Measurements from ENCODE around the gene FBXO27.
A peak's percentile ranks its signal among the peaks of the same experiment; 100 is the strongest.

The FBXO27 gene

GRCh38 chr19:39057615-39058014 lies 25.3 kb upstream of the FBXO27 start:
- Histone ChIP-seq H3K27me3 (replicated peaks in 2 of 5; ENCODE audit: control insufficient read depth in 4 of 5, insufficient read depth in 5 of 5, low read length in 4 of 5) (no peaks in the 10 kb centered on the region), H3K9me3 (ENCODE audit: control extremely low read depth in 1 of 5, control insufficient read depth in 4 of 5, insufficient read depth in 2 of 5, low read depth in 1 of 5, low read length in 4 of 5) (no peaks in the 10 kb centered on the region), H3K4me1 (ENCODE audit: control extremely low read depth in 1 of 4, control insufficient read depth in 4 of 4, insufficient read depth in 4 of 4, low read length in 3 of 4) (peaks cover 0 to 8% (median 0%) of the 10 kb centered on the region in 4 experiments), H3K27ac (ENCODE audit: insufficient read depth in 1 of 2, low read depth in 1 of 2, low read length in 2 of 2, poor library complexity in 1 of 2, severe bottlenecking in 2 of 2) (no peak overlapping the region), H3K4me3 (ENCODE audit: control insufficient read depth in 1 of 7, extremely low read depth in 1 of 7, insufficient read depth in 4 of 7, low read depth in 2 of 7, low read length in 6 of 7) (no peak overlapping the region), H3K36me3 (ENCODE audit: control insufficient read depth in 4 of 4, insufficient read depth in 4 of 4, low read length in 3 of 4) (no peaks in the 10 kb centered on the region)
- POLR2A ChIA-PET: no interaction called here
- DNase-seq: no peak
- CTCF ChIA-PET: interaction anchor here (1.3 kb wide), 1 partner anchor 22 kb away, joined by 3 read pairs; no protein-coding TSS in a partner anchor
- 85% methylated on average over 3 of the region's 3 CpGs for WGBS (ENCODE audit: insufficient coverage)

GRCh38 chr19:39054091-39054470 lies 21.7 kb upstream of the FBXO27 start:
- Histone ChIP-seq H3K36me3 (ENCODE audit: control insufficient read depth in 4 of 4, insufficient read depth in 4 of 4, low read length in 3 of 4) (no peaks in the 10 kb centered on the region), H3K27ac (ENCODE audit: insufficient read depth in 1 of 2, low read depth in 1 of 2, low read length in 2 of 2, poor library complexity in 1 of 2, severe bottlenecking in 2 of 2) (no peak overlapping the region), H3K27me3 (replicated peaks in 2 of 5; ENCODE audit: control insufficient read depth in 4 of 5, insufficient read depth in 5 of 5, low read length in 4 of 5) (peaks cover 0 to 3% (median 0%) of the 10 kb centered on the region in 5 experiments), H3K4me1 (ENCODE audit: control extremely low read depth in 1 of 4, control insufficient read depth in 4 of 4, insufficient read depth in 4 of 4, low read length in 3 of 4) (no peaks in the 10 kb centered on the region), H3K9me3 (ENCODE audit: control extremely low read depth in 1 of 5, control insufficient read depth in 4 of 5, insufficient read depth in 2 of 5, low read depth in 1 of 5, low read length in 4 of 5) (no peaks in the 10 kb centered on the region), H3K4me3 (ENCODE audit: control insufficient read depth in 1 of 7, extremely low read depth in 1 of 7, insufficient read depth in 4 of 7, low read depth in 2 of 7, low read length in 6 of 7) (no peak overlapping the region)
- no peak for DNase-seq
- POLR2A ChIA-PET: no interaction called here
- WGBS (ENCODE audit: insufficient coverage): 93% methylated on average over 1 of the region's 2 CpGs
- CTCF ChIA-PET: interaction anchor here (1.4 kb wide), 1 partner anchor 21 kb away, joined by 3 read pairs; no protein-coding TSS in a partner anchor

GRCh38 chr19:39053276-39054090 lies 21.1 kb upstream of the FBXO27 start:
- H3K27ac ChIP-seq (ENCODE audit: insufficient read depth in 1 of 2, low read depth in 1 of 2, low read length in 2 of 2, poor library complexity in 1 of 2, severe bottlenecking in 2 of 2): no peak overlapping the region
- no peaks in the 10 kb centered on the region for H3K9me3 ChIP-seq (ENCODE audit: control extremely low read depth in 1 of 5, control insufficient read depth in 4 of 5, insufficient read depth in 2 of 5, low read depth in 1 of 5, low read length in 4 of 5)
- DNase-seq: no peak
- no peaks in the 10 kb centered on the region for H3K4me1 ChIP-seq (ENCODE audit: control extremely low read depth in 1 of 4, control insufficient read depth in 4 of 4, insufficient read depth in 4 of 4, low read length in 3 of 4)
- no peaks in the 10 kb centered on the region for H3K36me3 ChIP-seq (ENCODE audit: control insufficient read depth in 4 of 4, insufficient read depth in 4 of 4, low read length in 3 of 4)
- POLR2A ChIA-PET: no interaction called here
- H3K4me3 ChIP-seq (ENCODE audit: control insufficient read depth in 1 of 7, extremely low read depth in 1 of 7, insufficient read depth in 4 of 7, low read depth in 2 of 7, low read length in 6 of 7): no peak overlapping the region
- WGBS (ENCODE audit: insufficient coverage): 94% methylated on average over 16 of the region's 18 CpGs
- CTCF ChIA-PET: interaction anchor here (1.4 kb wide), 1 partner anchor 21 kb away, joined by 3 read pairs; no protein-coding TSS in a partner anchor
- peaks cover 0 to 3% (median 0%) of the 10 kb centered on the region in 5 experiments for H3K27me3 ChIP-seq (replicated peaks in 2 of 5; ENCODE audit: control insufficient read depth in 4 of 5, insufficient read depth in 5 of 5, low read length in 4 of 5)

- WGBS (ENCODE audit: insufficient coverage): 93% methylated on average over 5 of the region's 9 CpGs
- no peak for DNase-seq
- Histone ChIP-seq H3K4me3 (ENCODE audit: control insufficient read depth in 1 of 7, extremely low read depth in 1 of 7, insufficient read depth in 4 of 7, low read depth in 2 of 7, low read length in 6 of 7) (no peak overlapping the region), H3K27ac (ENCODE audit: insufficient read depth in 1 of 2, low read depth in 1 of 2, low read length in 2 of 2, poor library complexity in 1 of 2, severe bottlenecking in 2 of 2) (no peak overlapping the region), H3K4me1 (ENCODE audit: control extremely low read depth in 1 of 4, control insufficient read depth in 4 of 4, insufficient read depth in 4 of 4, low read length in 3 of 4) (no peaks in the 10 kb centered on the region), H3K36me3 (ENCODE audit: control insufficient read depth in 4 of 4, insufficient read depth in 4 of 4, low read length in 3 of 4) (no peaks in the 10 kb centered on the region), H3K27me3 (replicated peaks in 2 of 5; ENCODE audit: control insufficient read depth in 4 of 5, insufficient read depth in 5 of 5, low read length in 4 of 5) (peaks cover 0 to 3% (median 0%) of the 10 kb centered on the region in 5 experiments), H3K9me3 (ENCODE audit: control extremely low read depth in 1 of 5, control insufficient read depth in 4 of 5, insufficient read depth in 2 of 5, low read depth in 1 of 5, low read length in 4 of 5) (no peaks in the 10 kb centered on the region)
- ChIA-PET POLR2A (no interaction called here), CTCF (interaction anchor here (1.1 to 1.8 kb wide), 6 partner anchors 9 to 91 kb away, joined by 3 to 5 read pairs (median 3); no protein-coding TSS in a partner anchor)
Measured at GRCh38 chr19:39052846-39053245, 20.5 kb upstream of the FBXO27 start.

GRCh38 chr19:39052243-39052746 lies 19.9 kb upstream of the FBXO27 start:
- WGBS (ENCODE audit: insufficient coverage): 29% methylated on average over 10 of the region's 10 CpGs
- CTCF ChIA-PET: interaction anchor here (0.8 to 1.8 kb wide), 8 partner anchors 10 to 90 kb away, joined by 3 to 5 read pairs (median 3); no protein-coding TSS in a partner anchor

GRCh38 chr19:39047073-39047472 lies 14.7 kb upstream of the FBXO27 start:
- DNase-seq: no peak
- Histone ChIP-seq H3K9me3 (ENCODE audit: control extremely low read depth in 1 of 5, control insufficient read depth in 4 of 5, insufficient read depth in 2 of 5, low read depth in 1 of 5, low read length in 4 of 5) (peaks cover 0 to 8% (median 0%) of the 10 kb centered on the region in 5 experiments), H3K27ac (ENCODE audit: insufficient read depth in 1 of 2, low read depth in 1 of 2, low read length in 2 of 2, poor library complexity in 1 of 2, severe bottlenecking in 2 of 2) (no peak overlapping the region), H3K36me3 (ENCODE audit: control insufficient read depth in 4 of 4, insufficient read depth in 4 of 4, low read length in 3 of 4) (no peaks in the 10 kb centered on the region), H3K27me3 (replicated peaks in 2 of 5; ENCODE audit: control insufficient read depth in 4 of 5, insufficient read depth in 5 of 5, low read length in 4 of 5) (peaks cover 0 to 4% (median 0%) of the 10 kb centered on the region in 5 experiments), H3K4me3 (ENCODE audit: control insufficient read depth in 1 of 7, extremely low read depth in 1 of 7, insufficient read depth in 4 of 7, low read depth in 2 of 7, low read length in 6 of 7) (no peak overlapping the region), H3K4me1 (ENCODE audit: control extremely low read depth in 1 of 4, control insufficient read depth in 4 of 4, insufficient read depth in 4 of 4, low read length in 3 of 4) (no peaks in the 10 kb centered on the region)
- WGBS (ENCODE audit: insufficient coverage): no CpG with 5 or more reads among the region's 2 CpGs
- ChIA-PET POLR2A (no interaction called here), CTCF (no interaction called here)

More at GRCh38 chr19:39052243-39052746, 19.9 kb upstream of the FBXO27 start:
- Histone ChIP-seq H3K4me3 (ENCODE audit: control insufficient read depth in 1 of 7, extremely low read depth in 1 of 7, insufficient read depth in 4 of 7, low read depth in 2 of 7, low read length in 6 of 7) (no peak overlapping the region), H3K36me3 (ENCODE audit: control insufficient read depth in 4 of 4, insufficient read depth in 4 of 4, low read length in 3 of 4) (no peaks in the 10 kb centered on the region), H3K27me3 (replicated peaks in 2 of 5; ENCODE audit: control insufficient read depth in 4 of 5, insufficient read depth in 5 of 5, low read length in 4 of 5) (peaks cover 0 to 3% (median 0%) of the 10 kb centered on the region in 5 experiments), H3K9me3 (ENCODE audit: control extremely low read depth in 1 of 5, control insufficient read depth in 4 of 5, insufficient read depth in 2 of 5, low read depth in 1 of 5, low read length in 4 of 5) (no peaks in the 10 kb centered on the region), H3K4me1 (ENCODE audit: control extremely low read depth in 1 of 4, control insufficient read depth in 4 of 4, insufficient read depth in 4 of 4, low read length in 3 of 4) (no peaks in the 10 kb centered on the region), H3K27ac (ENCODE audit: insufficient read depth in 1 of 2, low read depth in 1 of 2, low read length in 2 of 2, poor library complexity in 1 of 2, severe bottlenecking in 2 of 2) (no peak overlapping the region)
- DNase-seq: peak; percentile 57 to 70 (median 66)
- POLR2A ChIA-PET: interaction anchor here (0.5 kb wide), 1 partner anchor 112 kb away, joined by 3 read pairs; no protein-coding TSS in a partner anchor

Measured in common myeloid progenitor, CD34-positive (primary cell).